Immature natural killer cell (primary cell): Measurements from ENCODE around the gene PUS3. TPM values are rescaled to one million over a fixed set of nuclear protein-coding genes. Genes with fewer than 3 reads are reported as not detected.

ENCODE experiments used
- DNase-seq, 3 donors: peaks; one replicate each; pipeline ENCODE4 v3.0.0; 2022; ENCODE audit warnings: mixed read lengths in 1 of 3
- H3K27ac Mint-ChIP-seq, 6 donors: one replicate each; pipeline ENCODE4 v1.8.0; 2020; ENCODE audit warnings: mixed read lengths in 6 of 6, mild to moderate bottlenecking in 5 of 6, inconsistent platforms in 4 of 6, moderate library complexity in 3 of 6
- H3K27me3 Mint-ChIP-seq, 3 donors: one replicate each; pipeline ENCODE4 v1.8.0; 2020 to 2021; ENCODE audit warnings: low read depth in 3 of 3, mild to moderate bottlenecking in 3 of 3, mixed read lengths in 3 of 3, moderate library complexity in 3 of 3, inconsistent platforms in 1 of 3
- H3K36me3 Mint-ChIP-seq, 3 donors: one replicate each; pipeline ENCODE4 v1.8.0; 2020; ENCODE audit warnings: mixed read lengths in 3 of 3, inconsistent platforms in 2 of 3, mild to moderate bottlenecking in 2 of 3
- H3K4me1 Mint-ChIP-seq, 2 donors: one replicate each; pipeline ENCODE4 v1.8.0; 2020; ENCODE audit warnings: inconsistent platforms in 2 of 2, mild to moderate bottlenecking in 2 of 2, mixed read lengths in 2 of 2, moderate library complexity in 1 of 2
- H3K4me3 Mint-ChIP-seq, 5 donors: one replicate each; pipeline ENCODE4 v1.8.0; 2020; ENCODE audit warnings: mild to moderate bottlenecking in 5 of 5, mixed read lengths in 5 of 5, inconsistent platforms in 3 of 5, moderate library complexity in 3 of 5
- H3K9me3 Mint-ChIP-seq, 6 donors: one replicate each; pipeline ENCODE4 v1.8.0; 2020; ENCODE audit warnings: mild to moderate bottlenecking in 6 of 6, mixed read lengths in 6 of 6, inconsistent platforms in 4 of 6, moderate library complexity in 3 of 6
- polyA plus RNA-seq, 3 donors: library from polyadenylated mRNA; unstranded; fragments of 300-500 nt; fragmentation: Illumina TruSeq; gene quantifications; one replicate each; pipeline ENCODE4 v1.2.3, GENCODE V29; 2021

Gene PUS3
- polyA plus RNA-seq, 3 donors from 2014 or later: 5.5 to 17.3 (median 10.0) TPM

- Mint-ChIP-seq H3K9me3 (no peaks in the 10 kb centered on the region), H3K36me3 (no peaks in the 10 kb centered on the region), H3K4me3 (no peak overlapping the region), H3K4me1 (no peaks in the 10 kb centered on the region), H3K27me3 (peaks cover 1 to 12% (median 2%) of the 10 kb centered on the region in 3 donors), H3K27ac (no peak overlapping the region)
- no peak for DNase-seq
Observed at GRCh38 chr11:125945011-125945796, 42.2 kb upstream of the PUS3 start.

GRCh38 chr11:125944350-125945010, 41.5 kb upstream of the PUS3 start:
- H3K4me3 Mint-ChIP-seq: no peak overlapping the region
- H3K4me1 Mint-ChIP-seq: no peaks in the 10 kb centered on the region
- H3K27ac Mint-ChIP-seq: no peak overlapping the region
- H3K36me3 Mint-ChIP-seq: no peaks in the 10 kb centered on the region
- DNase-seq: no peak
- peaks cover 1 to 12% (median 2%) of the 10 kb centered on the region in 3 donors for H3K27me3 Mint-ChIP-seq
- no peaks in the 10 kb centered on the region for H3K9me3 Mint-ChIP-seq

GRCh38 chr11:125943661-125944349, 40.8 kb upstream of the PUS3 start:
- no peak overlapping the region for H3K27ac Mint-ChIP-seq
- no peaks in the 10 kb centered on the region for H3K4me1 Mint-ChIP-seq
- no peak for DNase-seq
- H3K36me3 Mint-ChIP-seq: no peaks in the 10 kb centered on the region
- peaks cover 1 to 12% (median 2%) of the 10 kb centered on the region in 3 donors for H3K27me3 Mint-ChIP-seq
- H3K9me3 Mint-ChIP-seq: no peaks in the 10 kb centered on the region
- no peak overlapping the region for H3K4me3 Mint-ChIP-seq

- peaks cover 1 to 12% (median 2%) of the 10 kb centered on the region in 3 donors for H3K27me3 Mint-ChIP-seq
- no peak for DNase-seq
- no peaks in the 10 kb centered on the region for H3K4me1 Mint-ChIP-seq
- no peak overlapping the region for H3K27ac Mint-ChIP-seq
- no peaks in the 10 kb centered on the region for H3K36me3 Mint-ChIP-seq
- no peaks in the 10 kb centered on the region for H3K9me3 Mint-ChIP-seq
- no peak overlapping the region for H3K4me3 Mint-ChIP-seq
Observed at GRCh38 chr11:125942771-125943428, 39.9 kb upstream of the PUS3 start.

GRCh38 chr11:125941619-125942611, 38.9 kb upstream of the PUS3 start:
- Mint-ChIP-seq H3K4me3 (no peak overlapping the region), H3K9me3 (no peaks in the 10 kb centered on the region), H3K36me3 (no peaks in the 10 kb centered on the region), H3K27me3 (peaks cover 1 to 10% (median 2%) of the 10 kb centered on the region in 3 donors), H3K4me1 (no peaks in the 10 kb centered on the region), H3K27ac (no peak overlapping the region)
- no peak for DNase-seq

GRCh38 chr11:125941267-125941618, 38.2 kb upstream of the PUS3 start:
- Mint-ChIP-seq H3K27me3 (peaks cover 1 to 10% (median 2%) of the 10 kb centered on the region in 3 donors), H3K27ac (no peak overlapping the region), H3K9me3 (no peaks in the 10 kb centered on the region), H3K4me1 (no peaks in the 10 kb centered on the region), H3K4me3 (no peak overlapping the region), H3K36me3 (no peaks in the 10 kb centered on the region)
- DNase-seq: no peak

- Mint-ChIP-seq H3K27ac (no peak overlapping the region), H3K4me1 (no peaks in the 10 kb centered on the region)
Observed at GRCh38 chr11:125940145-125940544, 37.1 kb upstream of the PUS3 start.

GRCh38 chr11:125939081-125939521, 36.1 kb upstream of the PUS3 start:
- Mint-ChIP-seq H3K9me3 (no peaks in the 10 kb centered on the region), H3K27ac (no peak overlapping the region), H3K4me3 (no peak overlapping the region), H3K36me3 (no peaks in the 10 kb centered on the region), H3K4me1 (no peaks in the 10 kb centered on the region), H3K27me3 (peaks cover 0 to 2% (median 2%) of the 10 kb centered on the region in 3 donors)
- no peak for DNase-seq

More at GRCh38 chr11:125940145-125940544, 37.1 kb upstream of the PUS3 start:
- no peaks in the 10 kb centered on the region for H3K9me3 Mint-ChIP-seq
- H3K36me3 Mint-ChIP-seq: no peaks in the 10 kb centered on the region
- H3K27me3 Mint-ChIP-seq: peaks cover 0 to 10% (median 4%) of the 10 kb centered on the region in 3 donors
- no peak overlapping the region for H3K4me3 Mint-ChIP-seq
- DNase-seq: no peak

- H3K27ac Mint-ChIP-seq: no peak overlapping the region
- no peaks in the 10 kb centered on the region for H3K9me3 Mint-ChIP-seq
- no peaks in the 10 kb centered on the region for H3K4me1 Mint-ChIP-seq
- H3K4me3 Mint-ChIP-seq: no peak overlapping the region
- peaks cover 0 to 2% (median 0%) of the 10 kb centered on the region in 3 donors for H3K27me3 Mint-ChIP-seq
- no peak for DNase-seq
- H3K36me3 Mint-ChIP-seq: no peaks in the 10 kb centered on the region
Observed at GRCh38 chr11:125938418-125938817, 35.4 kb upstream of the PUS3 start.

GRCh38 chr11:125935618-125936199, 32.7 kb upstream of the PUS3 start:
- no peaks in the 10 kb centered on the region for H3K9me3 Mint-ChIP-seq
- peaks cover 0 to 2% (median 2%) of the 10 kb centered on the region in 3 donors for H3K27me3 Mint-ChIP-seq
- H3K36me3 Mint-ChIP-seq: no peaks in the 10 kb centered on the region

GRCh38 chr11:125935056-125935455, 32.0 kb upstream of the PUS3 start:
- Mint-ChIP-seq H3K9me3 (no peaks in the 10 kb centered on the region), H3K4me1 (no peaks in the 10 kb centered on the region), H3K27me3 (peaks cover 0 to 2% (median 2%) of the 10 kb centered on the region in 3 donors), H3K27ac (no peak overlapping the region), H3K36me3 (no peaks in the 10 kb centered on the region), H3K4me3 (no peak overlapping the region)
- no peak for DNase-seq

More at GRCh38 chr11:125935618-125936199, 32.7 kb upstream of the PUS3 start:
- no peak for DNase-seq
- no peak overlapping the region for H3K4me3 Mint-ChIP-seq
- H3K4me1 Mint-ChIP-seq: no peaks in the 10 kb centered on the region
- no peak overlapping the region for H3K27ac Mint-ChIP-seq

- Mint-ChIP-seq H3K27me3 (peaks cover 0 to 3% (median 2%) of the 10 kb centered on the region in 3 donors), H3K36me3 (no peaks in the 10 kb centered on the region), H3K27ac (no peak overlapping the region), H3K9me3 (no peaks in the 10 kb centered on the region), H3K4me1 (no peaks in the 10 kb centered on the region), H3K4me3 (no peak overlapping the region)
- no peak for DNase-seq
Observed at GRCh38 chr11:125934473-125934872, 31.5 kb upstream of the PUS3 start.
